MCF 10A (cell line): ENCODE results near the gene SLC25A13. TPM values are rescaled to one million over a fixed set of nuclear protein-coding genes. Genes with fewer than 3 reads are reported as not detected.
"Not testable (repeated sequence)": the region's sequence is repeated elsewhere in the genome, so short reads cannot be mapped to it uniquely, and the experiment has no call there.

Source experiments
- BruUV-seq: library from RNA; stranded (reverse); fragments of 400-500 nt; replicated peaks from 2 replicates; lab custom pipeline; 2021; lab: Mats Ljungman, UMichigan
- CTCF ChIA-PET: fragments of 300-600 bp; sonication (Branson Sonifier 250); formaldehyde crosslinking; extraction: SDS; loops from one replicate; lab custom pipeline; 2021; ENCODE audit warnings: antibody characterized with exemption, inconsistent platforms; lab: Yijun Ruan, JAX
- POLR2A ChIA-PET: fragments of 300-600, 350-650 bp; sonication (Branson Sonifier 250); formaldehyde crosslinking; extraction: SDS; loops from one replicate; lab custom pipeline; 2020; ENCODE audit warnings: antibody characterized with exemption, inconsistent platforms; lab: Yijun Ruan, JAX
- DNase-seq: peaks from one replicate; pipeline ENCODE4 v3.0.0-alpha.2; 2018; ENCODE audit not compliant: unreplicated experiment
- H3K27ac Mint-ChIP-seq: one replicate; pipeline ENCODE4 v1.8.0; 2022; ENCODE audit warnings: mild to moderate bottlenecking, low read depth, mixed read lengths; ENCODE audit not compliant: unreplicated experiment
- H3K27me3 Mint-ChIP-seq: one replicate; pipeline ENCODE4 v1.8.0; 2022; ENCODE audit warnings: mixed read lengths; ENCODE audit not compliant: insufficient read depth, unreplicated experiment
- H3K36me3 Mint-ChIP-seq: one replicate; pipeline ENCODE4 v1.8.0; 2022; ENCODE audit warnings: mild to moderate bottlenecking, moderate library complexity, mixed read lengths; ENCODE audit not compliant: insufficient read depth, unreplicated experiment
- H3K4me1 Mint-ChIP-seq: one replicate; pipeline ENCODE4 v1.8.0; 2022; ENCODE audit warnings: mixed read lengths; ENCODE audit not compliant: insufficient read depth, unreplicated experiment
- H3K4me3 Mint-ChIP-seq: one replicate; pipeline ENCODE4 v1.8.0; 2022; ENCODE audit warnings: mild to moderate bottlenecking, moderate library complexity, mixed read lengths; ENCODE audit not compliant: unreplicated experiment
- H3K9me3 Mint-ChIP-seq: one replicate; pipeline ENCODE4 v1.8.0; 2022; ENCODE audit warnings: mixed read lengths; ENCODE audit not compliant: unreplicated experiment
- CTCF ChIP-seq: fragments of 200-600 bp; IDR thresholded peaks from one replicate; pipeline ENCODE4 v1.8.0; 2022; ENCODE audit warnings: antibody characterized with exemption, mild to moderate bottlenecking; ENCODE audit not compliant: unreplicated experiment
- intact Hi-C: fragments of 100-400 bp; cut with micrococcal nuclease; formaldehyde crosslinking; loops from 2 replicates; pipeline ENCODE4 v1.14.1; 2022
- total RNA-seq: library from RNA; stranded (reverse); gene quantifications from 2 replicates; pipeline ENCODE4 v1.2.3, GENCODE V29; 2022

SLC25A13 gene
- total RNA-seq, 1 experiment from 2014 or later, result 28.6 TPM

- TF ChIP-seq CTCF, result no peak
- H3K27me3 Mint-ChIP-seq, result no peaks in the 10 kb centered on the region
- peak overlapping the region; percentile 12 for H3K27ac Mint-ChIP-seq
- CTCF ChIA-PET, result no interaction called here
- intact Hi-C loops, result no loop called here
- BruUV-seq, result no TSS peak
- POLR2A ChIA-PET, result interaction anchor here (0.7 to 1.8 kb wide), 2 partner anchors 9 to 60 kb away, joined by 3 to 5 read pairs; no protein-coding TSS in a partner anchor
- peaks cover 40% of the 10 kb centered on the region for H3K4me1 Mint-ChIP-seq
- no peak overlapping the region for H3K4me3 Mint-ChIP-seq
- no peaks in the 10 kb centered on the region for H3K36me3 Mint-ChIP-seq
- H3K9me3 Mint-ChIP-seq, result no peaks in the 10 kb centered on the region
- DNase-seq, result no peak
Measured at GRCh38 chr7:96329241-96329640, 7.3 kb upstream of the SLC25A13 start.

- no TSS peak for BruUV-seq
- Mint-ChIP-seq H3K36me3 (peaks cover 6% of the 10 kb centered on the region), H3K27ac (peak overlapping the region; percentile 3), H3K9me3 (no peaks in the 10 kb centered on the region), H3K4me1 (peaks cover 40% of the 10 kb centered on the region), H3K4me3 (no peak overlapping the region), H3K27me3 (no peaks in the 10 kb centered on the region)
- TF ChIP-seq CTCF, result no peak
- ChIA-PET CTCF (interaction anchor here (0.7 to 1.6 kb wide), 4 partner anchors 16 to 86 kb away, joined by 3 to 6 read pairs (median 3); no protein-coding TSS in a partner anchor), POLR2A (interaction anchor here (1.0 to 1.7 kb wide), 4 partner anchors 8 to 180 kb away, joined by 3 to 5 read pairs (median 4); no protein-coding TSS in a partner anchor)
- DNase-seq, result peak; percentile 72
- intact Hi-C loops, result no loop called here
Measured at GRCh38 chr7:96328016-96328415, 6.1 kb upstream of the SLC25A13 start.

DNA sequence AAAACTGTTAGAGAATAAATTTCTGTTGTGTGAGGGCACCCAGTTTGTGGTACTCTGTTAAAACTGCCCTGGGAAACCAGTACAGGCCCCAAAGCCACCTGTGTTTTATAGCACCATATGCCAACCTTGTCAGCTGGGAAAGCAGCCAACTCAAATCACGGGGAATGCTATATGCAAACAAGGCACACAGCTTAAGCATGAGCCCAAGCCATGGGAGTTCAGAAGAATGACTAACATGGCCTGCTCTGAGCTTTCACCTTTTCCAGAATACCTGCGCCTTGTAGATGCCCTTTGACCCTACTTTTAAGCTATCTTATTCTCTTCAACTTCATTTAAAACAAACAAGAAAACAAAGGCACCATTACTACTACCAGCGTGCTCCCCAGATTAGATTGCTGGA is 5.5 kb upstream of the SLC25A13 start:
- no TSS peak for BruUV-seq
- POLR2A ChIA-PET, result interaction anchor here (1.5 to 1.7 kb wide), 2 partner anchors 10 to 14 kb away, joined by 4 to 5 read pairs; no protein-coding TSS in a partner anchor
- peak overlapping the region; percentile 3 for H3K27ac Mint-ChIP-seq
- peaks cover 40% of the 10 kb centered on the region for H3K4me1 Mint-ChIP-seq
- peaks cover 8% of the 10 kb centered on the region for H3K36me3 Mint-ChIP-seq
- H3K4me3 Mint-ChIP-seq, result no peak overlapping the region
- no peak for TF ChIP-seq CTCF
- DNase-seq, result peak; percentile 78
- intact Hi-C loops, result no loop called here
- no peaks in the 10 kb centered on the region for H3K27me3 Mint-ChIP-seq
- CTCF ChIA-PET, result interaction anchor here (0.6 to 1.6 kb wide), 5 partner anchors 15 to 753 kb away, joined by 3 to 6 read pairs (median 3); no protein-coding TSS in a partner anchor
- no peaks in the 10 kb centered on the region for H3K9me3 Mint-ChIP-seq

DNA sequence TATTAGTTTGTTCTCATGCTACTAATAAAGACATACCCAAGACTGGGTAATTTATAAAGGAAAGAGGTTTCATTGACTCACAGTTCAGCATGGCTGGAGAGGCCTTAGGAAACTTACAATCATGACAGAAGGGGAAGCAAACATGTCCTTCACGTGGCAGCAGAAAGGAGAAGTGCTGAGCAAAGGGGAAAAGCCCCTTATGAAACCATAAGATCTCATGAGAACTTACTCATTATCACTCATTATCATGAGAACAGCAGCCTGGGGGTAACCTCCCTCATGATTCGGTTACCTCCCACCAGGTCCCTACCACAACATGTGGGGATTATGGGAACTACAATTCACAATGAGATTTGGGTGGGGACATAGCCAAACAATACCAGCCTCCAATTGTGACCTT is 4.9 kb upstream of the SLC25A13 start:
- H3K27me3 Mint-ChIP-seq, H3K9me3 Mint-ChIP-seq, H3K4me3 Mint-ChIP-seq, H3K27ac Mint-ChIP-seq, DNase-seq, BruUV-seq, H3K36me3 Mint-ChIP-seq, intact Hi-C loops: not testable (repeated sequence)
- ChIA-PET CTCF (interaction anchor here (0.6 kb wide), 1 partner anchor 753 kb away, joined by 3 read pairs; no protein-coding TSS in a partner anchor), POLR2A (interaction anchor here (0.6 to 1.7 kb wide), 2 partner anchors 11 to 108 kb away, joined by 3 to 5 read pairs; no protein-coding TSS in a partner anchor)
- H3K4me1 Mint-ChIP-seq, result peaks cover 40% of the 10 kb centered on the region
